Mesenchymal stem cell (in vitro differentiated cells and primary cell): Measurements from ENCODE around the gene NPHS1.

Experiments
- DNase-seq: peaks from one replicate; pipeline ENCODE4 v3.0.0-alpha.2; 2013
- H2AFZ ChIP-seq: one replicate; pipeline ENCODE4 v1.6.1; 2013; ENCODE audit warnings: low read depth, mild to moderate bottlenecking, control low read depth, inconsistent platforms, low read length, moderate library complexity
- H2AK5ac ChIP-seq: 2 replicates; pipeline ENCODE4 v1.6.1; 2013; ENCODE audit warnings: low read length, moderate library complexity, mild to moderate bottlenecking, inconsistent platforms; ENCODE audit not compliant: severe bottlenecking
- H2BK120ac ChIP-seq: one replicate; pipeline ENCODE4 v1.6.1; 2013; ENCODE audit warnings: low read depth, mild to moderate bottlenecking, inconsistent platforms, low read length, moderate library complexity
- H2BK12ac ChIP-seq, 2 experiments: one replicate each; pipeline ENCODE4 v1.6.1; 2013; ENCODE audit warnings: inconsistent platforms in 2 of 2, low read length in 2 of 2, mild to moderate bottlenecking in 2 of 2, moderate library complexity in 2 of 2, control low read depth in 1 of 2
- H2BK15ac ChIP-seq: one replicate; pipeline ENCODE4 v1.6.1; 2013; ENCODE audit warnings: mild to moderate bottlenecking, low read depth, inconsistent platforms; ENCODE audit not compliant: poor library complexity, severe bottlenecking
- H2BK5ac ChIP-seq: 2 replicates; pipeline ENCODE4 v1.6.1; 2013; ENCODE audit warnings: low read depth, mild to moderate bottlenecking, low read length, control low read depth, inconsistent platforms; ENCODE audit not compliant: poor library complexity, severe bottlenecking
- H3K14ac ChIP-seq, 2 experiments: one replicate each; pipeline ENCODE4 v1.6.1; 2013; ENCODE audit warnings: inconsistent platforms in 2 of 2, low read length in 2 of 2, control low read depth in 1 of 2, mild to moderate bottlenecking in 1 of 2, moderate library complexity in 1 of 2
- H3K18ac ChIP-seq, 2 experiments: one replicate each; pipeline ENCODE4 v1.6.1; 2013; ENCODE audit warnings: inconsistent platforms in 2 of 2, low read length in 2 of 2, control low read depth in 1 of 2, low read depth in 1 of 2, mild to moderate bottlenecking in 1 of 2
- H3K23ac ChIP-seq, 2 experiments: one replicate each; pipeline ENCODE4 v1.6.1; 2013; ENCODE audit warnings: inconsistent platforms in 2 of 2, low read length in 2 of 2, mild to moderate bottlenecking in 2 of 2, moderate library complexity in 2 of 2, control low read depth in 1 of 2
- H3K27ac ChIP-seq: 2 replicates; pipeline ENCODE4 v1.5.1; 2013; ENCODE audit warnings: mild to moderate bottlenecking, moderate library complexity, low read length, control low read depth, inconsistent platforms; ENCODE audit not compliant: poor library complexity, severe bottlenecking
- H3K27me3 ChIP-seq, 2 experiments: 2 replicates each; pipeline versions ENCODE4 v1.6.1 to v1.7.0; 2013; ENCODE audit warnings: low read length in 2 of 2, mild to moderate bottlenecking in 2 of 2, moderate library complexity in 2 of 2, control low read depth in 1 of 2, inconsistent platforms in 1 of 2; ENCODE audit not compliant: control insufficient read depth in 1 of 2, insufficient read depth in 1 of 2
- H3K36me3 ChIP-seq, 2 experiments: 2 replicates each; pipeline versions ENCODE4 v1.6.1 to v1.7.0; 2013; ENCODE audit warnings: low read length in 2 of 2, control low read depth in 1 of 2, inconsistent platforms in 1 of 2, low read depth in 1 of 2, mild to moderate bottlenecking in 1 of 2; ENCODE audit not compliant: insufficient read depth in 2 of 2, control insufficient read depth in 1 of 2
- H3K4ac ChIP-seq, 2 experiments: one replicate each; pipeline ENCODE4 v1.6.1; 2013; ENCODE audit warnings: inconsistent platforms in 2 of 2, low read length in 2 of 2, mild to moderate bottlenecking in 2 of 2, moderate library complexity in 2 of 2, control low read depth in 1 of 2, low read depth in 1 of 2
- H3K4me1 ChIP-seq: 2 replicates; pipeline ENCODE4 v1.6.1; 2013; ENCODE audit warnings: low read depth, low read length, control low read depth; ENCODE audit not compliant: control insufficient read depth, insufficient read depth
- H3K4me2 ChIP-seq: 2 replicates; pipeline ENCODE4 v1.6.1; 2013; ENCODE audit warnings: low read length, mild to moderate bottlenecking, inconsistent platforms; ENCODE audit not compliant: poor library complexity, severe bottlenecking
- H3K4me3 ChIP-seq, 2 experiments: 2 replicates each; pipeline versions ENCODE4 v1.5.1 to v1.7.0; 2013; ENCODE audit warnings: low read length in 2 of 2, mild to moderate bottlenecking in 2 of 2, control low read depth in 1 of 2, low read depth in 1 of 2; ENCODE audit not compliant: insufficient read depth in 1 of 2
- H3K79me1 ChIP-seq: replicated peaks from 2 replicates; pipeline ENCODE4 v1.6.1; 2013; ENCODE audit warnings: mild to moderate bottlenecking, control low read depth, low read length, inconsistent platforms; ENCODE audit not compliant: poor library complexity, severe bottlenecking
- H3K9ac ChIP-seq: 2 replicates; pipeline ENCODE4 v1.7.0; 2013; ENCODE audit warnings: mild to moderate bottlenecking, low read length, moderate library complexity
- H3K9me3 ChIP-seq: 2 replicates; pipeline ENCODE4 v1.7.0; 2013; ENCODE audit warnings: mild to moderate bottlenecking, low read length; ENCODE audit not compliant: control insufficient read depth
- H4K8ac ChIP-seq: one replicate; pipeline ENCODE4 v1.6.1; 2013; ENCODE audit warnings: inconsistent platforms, mild to moderate bottlenecking, low read length, moderate library complexity
- H4K91ac ChIP-seq: one replicate; pipeline ENCODE4 v1.6.1; 2013; ENCODE audit warnings: mild to moderate bottlenecking, low read length, inconsistent platforms
- WGBS: methylation state at CpG from one replicate; pipeline ENCODE4 v1.1.7; 2013; ENCODE audit warnings: mixed read lengths; 5-methylcytosine and 5-hydroxymethylcytosine counted together

Gene NPHS1

GRCh38 chr19:35784503-35785338 is 67.6 kb downstream of the NPHS1 start:
- peaks cover 12 to 74% of the 10 kb centered on the region in 2 experiments for H3K36me3 ChIP-seq
- H2BK5ac ChIP-seq = no peak overlapping the region
- no peak overlapping the region for H3K4ac ChIP-seq
- 69% methylated on average over 36 of the region's 45 CpGs for WGBS
- no peak overlapping the region for H3K18ac ChIP-seq
- H2AFZ ChIP-seq = no peak overlapping the region
- H3K14ac ChIP-seq = no peak overlapping the region
- no peak overlapping the region for H3K4me2 ChIP-seq
- H3K4me3 ChIP-seq = no peak overlapping the region
- no peak overlapping the region for H2AK5ac ChIP-seq
- H2BK120ac ChIP-seq = no peak overlapping the region
- no peak overlapping the region for H4K8ac ChIP-seq
- no peak overlapping the region for H3K23ac ChIP-seq
- no peaks in the 10 kb centered on the region for H3K27me3 ChIP-seq
- H3K4me1 ChIP-seq = peaks cover 15% of the 10 kb centered on the region
- no peak overlapping the region for H2BK15ac ChIP-seq
- DNase-seq = no peak
- peak overlapping the region in 1 of 2 experiments; percentile 16 for H2BK12ac ChIP-seq
- peaks cover 3% of the 10 kb centered on the region for H3K79me1 ChIP-seq
- H3K9ac ChIP-seq = no peak overlapping the region
- H3K9me3 ChIP-seq = no peaks in the 10 kb centered on the region
- no peak overlapping the region for H3K27ac ChIP-seq
- no peak overlapping the region for H4K91ac ChIP-seq

- no peak overlapping the region for H4K8ac ChIP-seq
- DNase-seq = no peak
- no peak overlapping the region for H2AFZ ChIP-seq
- no peak overlapping the region for H3K14ac ChIP-seq
- H2BK15ac ChIP-seq = no peak overlapping the region
- no peaks in the 10 kb centered on the region for H3K9me3 ChIP-seq
- no peak overlapping the region for H3K18ac ChIP-seq
- H3K23ac ChIP-seq = no peak overlapping the region
- H3K27me3 ChIP-seq = no peaks in the 10 kb centered on the region
- H2BK120ac ChIP-seq = no peak overlapping the region
- H3K4ac ChIP-seq = no peak overlapping the region
- 83% methylated on average over 25 of the region's 28 CpGs for WGBS
- H3K9ac ChIP-seq = no peak overlapping the region
- H3K27ac ChIP-seq = no peak overlapping the region
- H3K4me2 ChIP-seq = no peak overlapping the region
- no peak overlapping the region for H4K91ac ChIP-seq
- no peak overlapping the region for H3K4me3 ChIP-seq
- H2BK5ac ChIP-seq = no peak overlapping the region
- peaks cover 3% of the 10 kb centered on the region for H3K79me1 ChIP-seq
- no peak overlapping the region for H2AK5ac ChIP-seq
- no peak overlapping the region for H2BK12ac ChIP-seq
- H3K36me3 ChIP-seq = peaks cover 15 to 77% of the 10 kb centered on the region in 2 experiments
- peaks cover 16% of the 10 kb centered on the region for H3K4me1 ChIP-seq
Measured at GRCh38 chr19:35783469-35784434, 68.6 kb downstream of the NPHS1 start.

- Histone ChIP-seq H3K4me3 (no peak overlapping the region), H4K91ac (no peak overlapping the region), H2AFZ (peak overlapping the region; percentile 31), H3K18ac (no peak overlapping the region), H3K36me3 (peaks cover 21 to 81% of the 10 kb centered on the region in 2 experiments), H4K8ac (no peak overlapping the region), H3K14ac (no peak overlapping the region), H3K4ac (no peak overlapping the region), H2BK120ac (no peak overlapping the region), H2BK15ac (no peak overlapping the region), H3K9me3 (no peaks in the 10 kb centered on the region), H2BK12ac (no peak overlapping the region), H3K4me2 (no peak overlapping the region), H3K4me1 (peaks cover 16% of the 10 kb centered on the region), H3K27ac (no peak overlapping the region), H3K9ac (no peak overlapping the region), H2BK5ac (no peak overlapping the region), H2AK5ac (no peak overlapping the region), H3K79me1 (peaks cover 3% of the 10 kb centered on the region), H3K27me3 (no peaks in the 10 kb centered on the region), H3K23ac (no peak overlapping the region)
- 97% methylated on average over 12 of the region's 12 CpGs for WGBS
- DNase-seq = no peak
Measured at GRCh38 chr19:35782589-35782988, 69.7 kb downstream of the NPHS1 start.

GRCh38 chr19:35781650-35782049 is 70.7 kb downstream of the NPHS1 start:
- peaks cover 10% of the 10 kb centered on the region for H3K4me1 ChIP-seq
- no peak overlapping the region for H3K18ac ChIP-seq
- no peak overlapping the region for H2BK12ac ChIP-seq
- no peak overlapping the region for H2AK5ac ChIP-seq
- no peaks in the 10 kb centered on the region for H3K9me3 ChIP-seq
- H2AFZ ChIP-seq = no peak overlapping the region
- H3K14ac ChIP-seq = no peak overlapping the region
- H2BK5ac ChIP-seq = no peak overlapping the region
- no peak overlapping the region for H4K8ac ChIP-seq
- 68% methylated on average over 9 of the region's 9 CpGs for WGBS
- H3K79me1 ChIP-seq = peaks cover 8% of the 10 kb centered on the region
- H3K9ac ChIP-seq = no peak overlapping the region
- no peak overlapping the region for H3K4me2 ChIP-seq
- no peak overlapping the region for H3K4me3 ChIP-seq
- H3K23ac ChIP-seq = no peak overlapping the region
- H3K27ac ChIP-seq = no peak overlapping the region
- H4K91ac ChIP-seq = no peak overlapping the region
- H2BK15ac ChIP-seq = no peak overlapping the region
- DNase-seq = no peak
- H3K27me3 ChIP-seq = no peaks in the 10 kb centered on the region
- no peak overlapping the region for H2BK120ac ChIP-seq
- H3K36me3 ChIP-seq = peaks cover 21 to 74% of the 10 kb centered on the region in 2 experiments
- no peak overlapping the region for H3K4ac ChIP-seq
